ENCODE results near the gene ARFIP1. TPM values are rescaled to one million over a fixed set of nuclear protein-coding genes. Genes with fewer than 3 reads are reported as not detected.
"Not testable (repeated sequence)": the region's sequence is repeated elsewhere in the genome, so short reads cannot be mapped to it uniquely, and the experiment has no call there.

ARFIP1 gene
- total RNA-seq, 1 experiment from 2014 or later = 27.5 TPM

GRCh38 chr4:152896811-152897210 is 117.1 kb downstream of the ARFIP1 start:
- no peak for DNase-seq (ENCODE audit: low read depth)

GRCh38 chr4:152898133-152898532 is 118.4 kb downstream of the ARFIP1 start:
- DNase-seq (ENCODE audit: low read depth) = not testable (repeated sequence)

- no peak for DNase-seq (ENCODE audit: low read depth)
These were observed 118.9 kb downstream of the ARFIP1 start for GRCh38 chr4:152898606-152899005.

- no peak for DNase-seq (ENCODE audit: low read depth)
These were observed 120.6 kb downstream of the ARFIP1 start for GRCh38 chr4:152900395-152900794.

GRCh38 chr4:152901205-152901604 is 121.5 kb downstream of the ARFIP1 start:
- DNase-seq (ENCODE audit: low read depth) = no peak

GRCh38 chr4:152903658-152904057 is 123.9 kb downstream of the ARFIP1 start:
- DNase-seq (ENCODE audit: low read depth) = no peak

GRCh38 chr4:152909901-152910300 is 130.1 kb downstream of the ARFIP1 start:
- no peak for DNase-seq (ENCODE audit: low read depth)

GRCh38 chr4:152910521-152910920 is 130.8 kb downstream of the ARFIP1 start:
- no peak for DNase-seq (ENCODE audit: low read depth)

- no peak for DNase-seq (ENCODE audit: low read depth)
These were observed 138.0 kb downstream of the ARFIP1 start for GRCh38 chr4:152917543-152918395.

- DNase-seq (ENCODE audit: low read depth) = no peak
These were observed 140.1 kb downstream of the ARFIP1 start for GRCh38 chr4:152919826-152920225.

- no peak for DNase-seq (ENCODE audit: low read depth)
These were observed 141.0 kb downstream of the ARFIP1 start for GRCh38 chr4:152920768-152921167.

GRCh38 chr4:152921284-152921683 is 141.5 kb downstream of the ARFIP1 start:
- no peak for DNase-seq (ENCODE audit: low read depth)

GRCh38 chr4:152925851-152926250 is 146.1 kb downstream of the ARFIP1 start:
- DNase-seq (ENCODE audit: low read depth) = no peak

GRCh38 chr4:152926959-152927358 is 147.2 kb downstream of the ARFIP1 start:
- no peak for DNase-seq (ENCODE audit: low read depth)

- DNase-seq (ENCODE audit: low read depth) = no peak
These were observed 148.0 kb downstream of the ARFIP1 start for GRCh38 chr4:152927737-152928136.

- no peak for DNase-seq (ENCODE audit: low read depth)
These were observed 148.5 kb downstream of the ARFIP1 start for GRCh38 chr4:152928286-152928685.

- DNase-seq (ENCODE audit: low read depth) = no peak
These were observed 150.1 kb downstream of the ARFIP1 start for GRCh38 chr4:152929888-152930287.

GRCh38 chr4:152935143-152935542 is 155.4 kb downstream of the ARFIP1 start:
- no peak for DNase-seq (ENCODE audit: low read depth)

- DNase-seq (ENCODE audit: low read depth) = peak; percentile 62
These were observed 156.1 kb downstream of the ARFIP1 start, which contains the start of gene FHDC1 for GRCh38 chr4:152935631-152936445. TSS of gene FHDC1 (plus strand) at chr4:152936323. CDS start at chr4:152943058, 6,735 bp downstream.

GRCh38 chr4:152936446-152937335 is 156.9 kb downstream of the ARFIP1 start:
- peak; percentile 32 for DNase-seq (ENCODE audit: low read depth)

Data from Daoy (cell line).